BLaER1 treated with 17β-estradiol and CSF1 and Interleukin-3, amounts not matched to agents 10 nM and 100 nM (cell line): ENCODE measurements around the gene CUL1.

Source experiments
- H3K27ac ChIP-seq, 11 experiments: shearing (Covaris generic); formaldehyde crosslinking; 2 replicates each; pipeline ENCODE4 v1.8.1; 2022
- H3K27me3 ChIP-seq, 11 experiments: shearing (Covaris generic); formaldehyde crosslinking; 2 replicates each; pipeline ENCODE4 v1.8.1; 2022
- H3K36me3 ChIP-seq, 11 experiments: shearing (Covaris generic); formaldehyde crosslinking; 2 replicates each; pipeline ENCODE4 v1.8.1; 2022
- H3K4me1 ChIP-seq, 10 experiments: shearing (Covaris generic); formaldehyde crosslinking; 2 replicates each; pipeline ENCODE4 v1.8.1; 2022
- H3K4me2 ChIP-seq, 11 experiments: shearing (Covaris generic); formaldehyde crosslinking; 2 replicates each; pipeline ENCODE4 v1.8.1; 2022
- H3K4me3 ChIP-seq, 10 experiments: shearing (Covaris generic); formaldehyde crosslinking; 2 replicates each; pipeline ENCODE4 v1.8.1; 2022
- H3K9ac ChIP-seq, 11 experiments: shearing (Covaris generic); formaldehyde crosslinking; 2 replicates each; pipeline ENCODE4 v1.8.1; 2022
- H3K9me3 ChIP-seq, 11 experiments: shearing (Covaris generic); formaldehyde crosslinking; replicated peaks in 1 of 11; 2 replicates each; pipeline ENCODE4 v1.8.1; 2022
- H4K20me1 ChIP-seq, 11 experiments: shearing (Covaris generic); formaldehyde crosslinking; 2 replicates each; pipeline ENCODE4 v1.8.1; 2022
- Cebpa-rat ChIP-seq, 11 experiments: shearing (Covaris generic); IDR thresholded peaks; 2 replicates each; pipeline ENCODE4 v1.8.1; 2022

Gene CUL1

GRCh38 chr7:148698397-148699023, at the start of gene CUL1:
TSS of gene CUL1 (plus strand) at chr7:148698903. CDS start at chr7:148730123, 31,220 bp downstream.
- peaks cover 31 to 46% (median 34%) of the 10 kb centered on the region in 11 experiments for H4K20me1 ChIP-seq
- TF ChIP-seq Cebpa-rat (IDR thresholded peaks at IDR 0.05): no peak
- H3K27ac ChIP-seq: peak within 1 kb of the TSS; percentile 97 to 100 (median 99)

GRCh38 chr7:148650232-148650858, 48.4 kb upstream of the CUL1 start:
- Histone ChIP-seq H3K4me1 (no peaks in the 10 kb centered on the region), H3K27ac (no peak overlapping the region), H3K27me3 (no peaks in the 10 kb centered on the region), H4K20me1 (no peaks in the 10 kb centered on the region), H3K36me3 (no peaks in the 10 kb centered on the region), H3K9me3 (no peaks in the 10 kb centered on the region), H3K9ac (no peak overlapping the region), H3K4me2 (no peak overlapping the region), H3K4me3 (no peak overlapping the region)
- TF ChIP-seq Cebpa-rat (IDR thresholded peaks at IDR 0.05): no peak

More at GRCh38 chr7:148698397-148699023, at the start of gene CUL1:
- Histone ChIP-seq H3K36me3 (no peaks in the 10 kb centered on the region), H3K9me3 (no peaks in the 10 kb centered on the region), H3K27me3 (no peaks in the 10 kb centered on the region), H3K9ac (peak within 1 kb of the TSS; percentile 97 to 100 (median 99)), H3K4me1 (peaks cover 39 to 52% (median 46%) of the 10 kb centered on the region in 10 experiments), H3K4me2 (peak within 1 kb of the TSS; percentile 85 to 97 (median 94)), H3K4me3 (peak within 1 kb of the TSS; percentile 84 to 97 (median 91))

GRCh38 chr7:148652773-148653172, 45.9 kb upstream of the CUL1 start:
- Histone ChIP-seq H3K9ac (no peak overlapping the region), H3K27ac (no peak overlapping the region), H3K4me3 (no peak overlapping the region), H3K4me1 (no peaks in the 10 kb centered on the region), H4K20me1 (no peaks in the 10 kb centered on the region), H3K36me3 (no peaks in the 10 kb centered on the region), H3K27me3 (no peaks in the 10 kb centered on the region), H3K4me2 (no peak overlapping the region), H3K9me3 (no peaks in the 10 kb centered on the region)
- no peak for TF ChIP-seq Cebpa-rat (IDR thresholded peaks at IDR 0.05)

GRCh38 chr7:148657929-148658328, 40.8 kb upstream of the CUL1 start:
- Histone ChIP-seq H4K20me1 (no peaks in the 10 kb centered on the region), H3K9me3 (peaks cover 0 to 8% (median 7%) of the 10 kb centered on the region in 11 experiments; a peak in 9 of 22 replicates), H3K4me2 (no peak overlapping the region), H3K27me3 (no peaks in the 10 kb centered on the region), H3K4me1 (peaks cover 0 to 4% (median 0%) of the 10 kb centered on the region in 10 experiments; a peak in 3 of 20 replicates), H3K36me3 (no peaks in the 10 kb centered on the region), H3K27ac (no peak overlapping the region), H3K4me3 (no peak overlapping the region), H3K9ac (no peak overlapping the region)
- TF ChIP-seq Cebpa-rat (IDR thresholded peaks at IDR 0.05): no peak

GRCh38 chr7:148661471-148661870, 37.2 kb upstream of the CUL1 start:
- no peak overlapping the region for H3K27ac ChIP-seq
- peaks cover 0 to 11% (median 7%) of the 10 kb centered on the region in 11 experiments; a peak in 10 of 22 replicates for H3K9me3 ChIP-seq
- H3K27me3 ChIP-seq: no peaks in the 10 kb centered on the region
- no peak for TF ChIP-seq Cebpa-rat (IDR thresholded peaks at IDR 0.05)
- no peaks in the 10 kb centered on the region for H3K36me3 ChIP-seq
- no peak overlapping the region for H3K9ac ChIP-seq
- no peak overlapping the region for H3K4me3 ChIP-seq
- no peak overlapping the region for H3K4me2 ChIP-seq
- H4K20me1 ChIP-seq: no peaks in the 10 kb centered on the region
- H3K4me1 ChIP-seq: peaks cover 7 to 24% (median 21%) of the 10 kb centered on the region in 10 experiments

GRCh38 chr7:148662646-148663045, 36.1 kb upstream of the CUL1 start:
- TF ChIP-seq Cebpa-rat (IDR thresholded peaks at IDR 0.05): no peak

DNA sequence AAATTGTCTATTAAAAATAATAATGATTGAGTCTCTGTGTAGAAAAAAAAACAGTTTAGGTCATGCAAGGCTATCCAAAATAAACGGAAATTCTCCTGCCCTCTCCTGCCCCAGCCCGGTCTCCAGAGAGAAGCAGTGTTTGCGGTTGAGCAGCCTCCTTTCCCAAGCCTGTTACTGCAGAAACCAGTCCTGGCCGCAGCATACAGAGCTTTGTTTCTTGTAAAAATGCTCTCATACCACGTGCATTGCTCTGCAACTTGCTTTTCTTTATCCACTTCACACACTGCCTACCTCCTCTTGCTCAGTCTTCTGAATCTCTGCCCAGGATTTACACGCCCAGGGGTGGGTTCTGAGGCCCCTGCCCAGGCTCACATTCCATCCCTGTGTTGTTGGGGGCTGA, 34.4 kb upstream of the CUL1 start:
- peak overlapping the region; percentile 3 to 78 (median 69) for H3K4me2 ChIP-seq
- TF ChIP-seq Cebpa-rat (IDR thresholded peaks at IDR 0.05): no peak
- no peaks in the 10 kb centered on the region for H4K20me1 ChIP-seq
- H3K27me3 ChIP-seq: no peaks in the 10 kb centered on the region
- H3K9ac ChIP-seq: peak overlapping the region in 2 of 11 experiments; percentile 37 to 47; a peak in 3 of 22 replicates
- H3K27ac ChIP-seq: peak overlapping the region in 1 of 11 experiments; percentile 16; a peak in 1 of 22 replicates
- H3K36me3 ChIP-seq: no peaks in the 10 kb centered on the region
- no peak overlapping the region for H3K4me3 ChIP-seq
- peaks cover 0 to 16% (median 7%) of the 10 kb centered on the region in 11 experiments; a peak in 10 of 22 replicates for H3K9me3 ChIP-seq
- peaks cover 7 to 24% (median 21%) of the 10 kb centered on the region in 10 experiments for H3K4me1 ChIP-seq

More at GRCh38 chr7:148662646-148663045, 36.1 kb upstream of the CUL1 start:
- Histone ChIP-seq H3K27ac (no peak overlapping the region), H3K9me3 (peaks cover 0 to 15% (median 7%) of the 10 kb centered on the region in 11 experiments; a peak in 10 of 22 replicates), H3K4me3 (no peak overlapping the region), H3K27me3 (no peaks in the 10 kb centered on the region), H3K36me3 (no peaks in the 10 kb centered on the region), H3K4me2 (0 out of 22 replicates have a peak overlapping the region, but pooled peaks of 1 of the 11 experiments have one; percentile 78), H3K4me1 (peaks cover 7 to 24% (median 21%) of the 10 kb centered on the region in 10 experiments), H4K20me1 (no peaks in the 10 kb centered on the region), H3K9ac (no peak overlapping the region)

GRCh38 chr7:148665221-148665620, 33.5 kb upstream of the CUL1 start:
- no peak overlapping the region for H3K9ac ChIP-seq
- peak overlapping the region in 1 of 11 experiments; percentile 59; a peak in 1 of 22 replicates for H3K4me2 ChIP-seq
- no peak overlapping the region for H3K27ac ChIP-seq
- no peaks in the 10 kb centered on the region for H3K36me3 ChIP-seq
- no peaks in the 10 kb centered on the region for H3K27me3 ChIP-seq
- H3K9me3 ChIP-seq: peaks cover 0 to 16% (median 7%) of the 10 kb centered on the region in 11 experiments; a peak in 10 of 22 replicates
- TF ChIP-seq Cebpa-rat (IDR thresholded peaks at IDR 0.05): no peak
- no peaks in the 10 kb centered on the region for H4K20me1 ChIP-seq
- no peak overlapping the region for H3K4me3 ChIP-seq
- peaks cover 11 to 27% (median 22%) of the 10 kb centered on the region in 10 experiments for H3K4me1 ChIP-seq

- Histone ChIP-seq H3K9me3 (peaks cover 15 to 32% (median 23%) of the 10 kb centered on the region in 11 experiments), H3K4me1 (peaks cover 14 to 20% (median 17%) of the 10 kb centered on the region in 10 experiments), H3K4me3 (no peak overlapping the region), H3K27ac (0 out of 22 replicates have a peak overlapping the region, but pooled peaks of 1 of the 11 experiments have one; percentile 26), H3K27me3 (no peaks in the 10 kb centered on the region), H3K36me3 (0 out of 22 replicates have a peak, but pooled peaks cover 0 to 5% (median 0%) of the 10 kb centered on the region in 11 experiments), H3K4me2 (peak overlapping the region in 6 of 11 experiments; percentile 49 to 66 (median 61); a peak in 9 of 22 replicates), H3K9ac (no peak overlapping the region), H4K20me1 (no peaks in the 10 kb centered on the region)
- no peak for TF ChIP-seq Cebpa-rat (IDR thresholded peaks at IDR 0.05)
Observed at GRCh38 chr7:148669927-148670326, 28.8 kb upstream of the CUL1 start.
